HG03521 (cell line): ENCODE measurements around the gene IFI27.
"Not testable (repeated sequence)": the region's sequence is repeated elsewhere in the genome, so short reads cannot be mapped to it uniquely, and the experiment has no call there.

ENCODE experiments used
- ATAC-seq: cut with Tn5 transposase; IDR thresholded peaks from one replicate; pipeline ENCODE4 v1.9.1; 2021; ENCODE audit warnings: mild to moderate bottlenecking, moderate library complexity; ENCODE audit not compliant: unreplicated experiment

IFI27 gene

GRCh38 chr14:94145902-94146527 is 35.5 kb downstream of the IFI27 start:
- ATAC-seq: no peak

GRCh38 chr14:94152676-94153075 is 42.1 kb downstream of the IFI27 start:
- no peak for ATAC-seq

GRCh38 chr14:94153750-94154342 is 43.3 kb downstream of the IFI27 start:
- no peak for ATAC-seq

GRCh38 chr14:94156143-94156542 is 45.6 kb downstream of the IFI27 start:
- ATAC-seq: not testable (repeated sequence)

- no peak for ATAC-seq
These were observed 46.7 kb downstream of the IFI27 start for GRCh38 chr14:94157197-94157596.

- no peak for ATAC-seq
These were observed 47.8 kb downstream of the IFI27 start for GRCh38 chr14:94158239-94158883.

GRCh38 chr14:94161058-94161457 is 50.5 kb downstream of the IFI27 start:
- no peak for ATAC-seq

GRCh38 chr14:94161981-94162380 is 51.4 kb downstream of the IFI27 start:
- ATAC-seq: no peak

GRCh38 chr14:94162466-94162865 is 51.9 kb downstream of the IFI27 start:
- ATAC-seq: no peak

GRCh38 chr14:94163796-94164195 is 53.3 kb downstream of the IFI27 start:
- no peak for ATAC-seq

- no peak for ATAC-seq
These were observed 54.3 kb downstream of the IFI27 start for GRCh38 chr14:94164685-94165431.

- no peak for ATAC-seq
These were observed 55.2 kb downstream of the IFI27 start for GRCh38 chr14:94165744-94166143.
